HEK293 (cell line): ENCODE results near the gene AUH.

Experiments used
- CTCF ChIA-PET: fragments of 350-600 bp; formaldehyde crosslinking; extraction: SDS; loops from one replicate; lab custom pipeline; 2021; ENCODE audit warnings: antibody characterized with exemption; lab: Yijun Ruan, JAX
- POLR2A ChIA-PET: fragments of 300-600 bp; formaldehyde crosslinking; extraction: SDS; loops from one replicate; lab custom pipeline; 2020; ENCODE audit warnings: antibody characterized with exemption, inconsistent platforms; lab: Yijun Ruan, JAX
- H3K27ac ChIP-seq: fragments of 200-500 bp; sonication (Bioruptor generic); 2 replicates; pipeline ENCODE4 v1.5.1; 2014; ENCODE audit warnings: low read depth, low read length, control low read depth, inconsistent platforms; ENCODE audit errors: extremely low read depth
- H3K36me3 ChIP-seq, 2 experiments: fragments of 200-500 bp in 1 of 2; sonication (Bioruptor generic) in 1 of 2; 1 replicate in 1 of 2; 2 replicates in 1 of 2; pipeline ENCODE4 v1.5.1; 2014 to 2017; ENCODE audit warnings: inconsistent platforms in 2 of 2, low read length in 2 of 2; ENCODE audit not compliant: control insufficient read depth in 2 of 2, insufficient read depth in 1 of 2
- H3K4me1 ChIP-seq: fragments of 200-500 bp; sonication (Bioruptor generic); 2 replicates; pipeline ENCODE4 v1.5.1; 2014; ENCODE audit warnings: mild to moderate bottlenecking, low read length, inconsistent platforms; ENCODE audit not compliant: control insufficient read depth, insufficient read depth
- H3K4me3 ChIP-seq: 2 replicates; pipeline ENCODE4 v1.5.1; 2011; ENCODE audit warnings: low read depth, mild to moderate bottlenecking, control low read depth, low read length, moderate library complexity
- H3K9me3 ChIP-seq: fragments of 200-500 bp; sonication (Bioruptor generic); 2 replicates; pipeline ENCODE4 v1.5.1; 2014; ENCODE audit warnings: low read depth, low read length, inconsistent platforms; ENCODE audit not compliant: control insufficient read depth, insufficient read depth
- BCL11B ChIP-seq: fragments of 450-650 bp; formaldehyde crosslinking; IDR thresholded peaks from 2 replicates; pipeline ENCODE4 v1.5.1; 2016; ENCODE audit warnings: low read depth, missing biosample characterization, missing genetic modification characterization
- HIC1 ChIP-seq: fragments of 450-650 bp; formaldehyde crosslinking; IDR thresholded peaks from 2 replicates; pipeline ENCODE4 v1.5.1; 2016; ENCODE audit warnings: missing biosample characterization, missing genetic modification characterization
- OSR2 ChIP-seq: fragments of 450-650 bp; formaldehyde crosslinking; IDR thresholded peaks from 2 replicates; pipeline ENCODE4 v1.5.1; 2016; ENCODE audit warnings: missing biosample characterization, missing genetic modification characterization
- OVOL3 ChIP-seq: fragments of 450-650 bp; formaldehyde crosslinking; IDR thresholded peaks from 2 replicates; pipeline ENCODE4 v1.5.1; 2016; ENCODE audit warnings: missing biosample characterization, missing genetic modification characterization
- SALL2 ChIP-seq: fragments of 450-650 bp; formaldehyde crosslinking; IDR thresholded peaks from 2 replicates; pipeline ENCODE4 v1.5.0; 2017; ENCODE audit warnings: missing biosample characterization, mild to moderate bottlenecking, missing genetic modification characterization, borderline replicate concordance
- WT1 ChIP-seq: fragments of 450-650 bp; formaldehyde crosslinking; IDR thresholded peaks from 2 replicates; pipeline ENCODE4 v1.5.1; 2016; ENCODE audit warnings: missing biosample characterization, missing genetic modification characterization
- ZBTB48 ChIP-seq: fragments of 450-650 bp; formaldehyde crosslinking; IDR thresholded peaks from 2 replicates; pipeline ENCODE4 v1.5.1; 2016; ENCODE audit warnings: missing biosample characterization, missing genetic modification characterization
- ZEB2 ChIP-seq: fragments of 450-650 bp; formaldehyde crosslinking; IDR thresholded peaks from 2 replicates; pipeline ENCODE4 v1.5.1; 2016; ENCODE audit warnings: missing biosample characterization, missing genetic modification characterization
- ZFHX2 ChIP-seq: fragments of 450-650 bp; formaldehyde crosslinking; conservative IDR thresholded peaks from 2 replicates; pipeline ENCODE4 v1.5.1; 2016; ENCODE audit warnings: missing biosample characterization, missing genetic modification characterization
- ZNF121 ChIP-seq: fragments of 450-650 bp; formaldehyde crosslinking; IDR thresholded peaks from 2 replicates; pipeline ENCODE4 v1.5.1; 2016; ENCODE audit warnings: missing biosample characterization, missing genetic modification characterization
- ZNF148 ChIP-seq: fragments of 450-650 bp; formaldehyde crosslinking; IDR thresholded peaks from 2 replicates; pipeline ENCODE4 v1.5.0; 2017; ENCODE audit warnings: missing biosample characterization, missing genetic modification characterization, borderline replicate concordance
- ZNF155 ChIP-seq: fragments of 450-650 bp; formaldehyde crosslinking; IDR thresholded peaks from 2 replicates; pipeline ENCODE4 v1.5.1; 2016; ENCODE audit warnings: missing biosample characterization, missing genetic modification characterization
- ZNF175 ChIP-seq: fragments of 450-650 bp; formaldehyde crosslinking; IDR thresholded peaks from 2 replicates; pipeline ENCODE4 v1.5.1; 2016; ENCODE audit warnings: missing biosample characterization, missing genetic modification characterization
- ZNF248 ChIP-seq: fragments of 450-650 bp; formaldehyde crosslinking; IDR thresholded peaks from 2 replicates; pipeline ENCODE4 v1.5.1; 2017; ENCODE audit warnings: missing biosample characterization, missing genetic modification characterization
- ZNF513 ChIP-seq: fragments of 450-650 bp; IDR thresholded peaks from 2 replicates; pipeline ENCODE4 v1.5.1; 2018; ENCODE audit warnings: missing biosample characterization, missing genetic modification characterization
- ZNF549 ChIP-seq: fragments of 450-650 bp; IDR thresholded peaks from 2 replicates; pipeline ENCODE4 v1.5.1; 2018; ENCODE audit warnings: missing biosample characterization, missing genetic modification characterization, mild to moderate bottlenecking, inconsistent platforms, moderate library complexity
- ZNF624 ChIP-seq: fragments of 450-650 bp; formaldehyde crosslinking; IDR thresholded peaks from 2 replicates; pipeline ENCODE4 v1.5.1; 2017; ENCODE audit warnings: missing biosample characterization, missing genetic modification characterization
- ZNF76 ChIP-seq: fragments of 450-650 bp; formaldehyde crosslinking; IDR thresholded peaks from 2 replicates; pipeline ENCODE4; 2016; ENCODE audit warnings: low read depth, missing biosample characterization, missing genetic modification characterization, borderline replicate concordance

The AUH gene

GRCh38 chr9:91411096-91411771 lies 49.5 kb upstream of the AUH start (continued):
- TF ChIP-seq ZNF248 (tag by site-specific recombination), result no peak

GRCh38 chr9:91410161-91410560 lies 48.4 kb upstream of the AUH start:
- Histone ChIP-seq H3K36me3 (peaks cover 0 to 24% of the 10 kb centered on the region in 2 experiments; a peak in 1 of 3 replicates), H3K27ac (no peak overlapping the region), H3K4me3 (no peak overlapping the region), H3K4me1 (no peaks in the 10 kb centered on the region), H3K9me3 (no peaks in the 10 kb centered on the region)
- ChIA-PET CTCF (interaction anchor here (0.7 to 1.2 kb wide), 2 partner anchors 103 to 317 kb away, joined by 3 to 6 read pairs; no protein-coding TSS in a partner anchor), POLR2A (no interaction called here)
- TF ChIP-seq SALL2 (tag by site-specific recombination), result no peak
- TF ChIP-seq ZNF148 (tag by site-specific recombination), result no peak
- no peak for TF ChIP-seq ZNF155 (tag by site-specific recombination)
- no peak for TF ChIP-seq ZNF624 (tag by site-specific recombination)
- TF ChIP-seq ZEB2 (tag by site-specific recombination), result no peak
- no peak for TF ChIP-seq ZNF121 (tag by site-specific recombination)
- no peak for TF ChIP-seq ZNF513 (tag by site-specific recombination)
- no peak for TF ChIP-seq ZNF175 (tag by site-specific recombination)
- no peak for TF ChIP-seq HIC1
- no peak for TF ChIP-seq WT1 (tag by site-specific recombination)
- no peak for TF ChIP-seq ZNF76

- no peaks in the 10 kb centered on the region for H3K4me1 ChIP-seq
- no peak overlapping the region for H3K4me3 ChIP-seq
- TF ChIP-seq ZBTB48 (tag by site-specific recombination) (no peak), OSR2 (no peak), OVOL3 (tag by site-specific recombination) (no peak), BCL11B (no peak), ZFHX2 (tag by site-specific recombination) (no peak), ZNF549 (tag by site-specific recombination) (no peak)
- ChIA-PET CTCF (no interaction called here), POLR2A (no interaction called here)
- no peak overlapping the region for H3K27ac ChIP-seq
- peaks cover 0 to 24% of the 10 kb centered on the region in 2 experiments; a peak in 1 of 3 replicates for H3K36me3 ChIP-seq
- H3K9me3 ChIP-seq, result no peaks in the 10 kb centered on the region
These were observed 46.8 kb upstream of the AUH start for GRCh38 chr9:91408475-91408874.
